Upper lobe of left lung (tissue), 6 donors: ENCODE measurements around the gene SRL. TPM values are rescaled to one million over a fixed set of nuclear protein-coding genes. Genes with fewer than 3 reads are reported as not detected.

Experiments
- ATAC-seq, 2 donors: fragments of 200-7000 bp; cut with Tn5 transposase; one replicate each; pipeline ENCODE4 v1.9.1; 2022; ENCODE audit warnings: mild to moderate bottlenecking in 2 of 2, moderate library complexity in 2 of 2; ENCODE audit not compliant: low FRiP score in 2 of 2
- DNase-seq, 2 donors: peaks; one replicate each; pipeline ENCODE4 v3.0.0-alpha.2; 2019 to 2020
- H3K27ac ChIP-seq, 4 donors: fragments of 200-600 bp; sonication (generic); one replicate each; pipeline ENCODE4 v1.5.1; 2016 to 2019
- H3K27me3 ChIP-seq, 4 donors: fragments of 200-600 bp; sonication (generic); one replicate each; pipeline ENCODE4 v1.5.1; 2017 to 2019
- H3K36me3 ChIP-seq, 4 donors: fragments of 200-600 bp; sonication (generic); one replicate each; pipeline ENCODE4 v1.5.1; 2016 to 2019
- H3K4me1 ChIP-seq, 4 donors: fragments of 200-600 bp; sonication (generic); one replicate each; pipeline ENCODE4 v1.5.1; 2018 to 2019
- H3K4me3 ChIP-seq, 4 donors: fragments of 200-600 bp; sonication (generic); one replicate each; pipeline ENCODE4 v1.5.1; 2017 to 2019; ENCODE audit warnings: mild to moderate bottlenecking in 2 of 4, moderate library complexity in 1 of 4
- H3K9me3 ChIP-seq, 4 donors: fragments of 200-600 bp; sonication (generic); one replicate each; pipeline ENCODE4 v1.5.1; 2018 to 2019
- EP300 ChIP-seq, 4 donors: sonication (generic); formaldehyde crosslinking; IDR thresholded peaks; one replicate each; pipeline ENCODE4 v1.5.1; 2017; ENCODE audit warnings: antibody characterized with exemption in 4 of 4, control low read depth in 2 of 4
- POLR2A ChIP-seq, 4 donors: fragments of 450-650 bp; IDR thresholded peaks; one replicate each; pipeline ENCODE4 v1.5.1; 2016 to 2017; ENCODE audit warnings: antibody characterized with exemption in 4 of 4, mild to moderate bottlenecking in 2 of 4
- POLR2AphosphoS5 ChIP-seq, 2 donors: sonication (generic); formaldehyde crosslinking; IDR thresholded peaks; one replicate each; pipeline ENCODE4 v1.5.1; 2017; ENCODE audit warnings: antibody characterized with exemption in 2 of 2
- WGBS, 2 donors: methylation state at CpG; one replicate each; pipeline ENCODE4 v1.1.5; 2017 to 2018; 5-methylcytosine and 5-hydroxymethylcytosine counted together
- total RNA-seq, 6 donors: library from RNA; depleted of rRNA in 4 of 6; stranded (reverse); fragments of >200 nt in 4 of 6; gene quantifications; one replicate each; pipeline versions ENCODE4 v1.1.0 to v1.2.1, GENCODE V29; 2016 to 2021
- TF ChIP-seq, protein P1 (sequence below), 6 experiments: fragments of 450-650 bp in 4 of 6; fragments of 200-600 bp in 2 of 6; sonication (generic) in 2 of 6; IDR thresholded peaks; one replicate each; pipeline ENCODE4 v1.5.1; 2016 to 2019; ENCODE audit warnings: antibody characterized with exemption in 6 of 6
- donor health status: DM: no; HTN: no; CAD: no; lungs with moderate emphysema.
- donor health status: DM: no; HTN: yes; CAD: no; lungs with severe emphysema.

Gene SRL
- total RNA-seq, 6 donors from 2014 or later = 0.30 to 1.1 (median 0.46) TPM; not detected in 3

DNA sequence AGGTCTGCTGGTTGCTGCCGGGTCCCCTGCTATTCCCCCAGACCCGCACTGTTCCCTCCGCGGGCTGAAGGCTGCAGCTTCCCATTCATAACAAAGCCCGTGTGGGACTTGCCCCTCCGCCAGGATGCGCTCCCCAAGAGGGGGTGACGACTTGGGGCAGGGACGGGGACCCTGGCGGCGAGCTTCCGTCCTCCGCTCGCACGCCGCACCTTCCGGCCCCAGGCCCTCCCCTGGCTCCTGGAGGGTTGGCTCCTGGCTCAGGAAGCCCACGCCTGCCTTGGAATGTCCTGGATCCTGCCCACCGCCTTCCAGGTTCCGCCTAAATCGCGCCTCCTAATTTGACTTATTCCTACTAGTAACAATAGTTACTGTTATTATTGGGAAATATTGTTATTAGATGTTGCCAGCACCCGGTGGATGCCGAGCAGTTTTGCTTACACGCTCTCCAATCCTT lies 32.0 kb upstream of the SRL start:
- peak; percentile 66 to 90 for DNase-seq
- TF ChIP-seq POLR2A (IDR thresholded peaks at IDR 0.05) (peak in 2 of 4 donors; percentile 43 to 60), EP300 (IDR thresholded peaks at IDR 0.05) (no peak), POLR2AphosphoS5 (IDR thresholded peaks at IDR 0.05) (peak in 1 of 2 donors; percentile 40)
- TF ChIP-seq, protein P1, sequence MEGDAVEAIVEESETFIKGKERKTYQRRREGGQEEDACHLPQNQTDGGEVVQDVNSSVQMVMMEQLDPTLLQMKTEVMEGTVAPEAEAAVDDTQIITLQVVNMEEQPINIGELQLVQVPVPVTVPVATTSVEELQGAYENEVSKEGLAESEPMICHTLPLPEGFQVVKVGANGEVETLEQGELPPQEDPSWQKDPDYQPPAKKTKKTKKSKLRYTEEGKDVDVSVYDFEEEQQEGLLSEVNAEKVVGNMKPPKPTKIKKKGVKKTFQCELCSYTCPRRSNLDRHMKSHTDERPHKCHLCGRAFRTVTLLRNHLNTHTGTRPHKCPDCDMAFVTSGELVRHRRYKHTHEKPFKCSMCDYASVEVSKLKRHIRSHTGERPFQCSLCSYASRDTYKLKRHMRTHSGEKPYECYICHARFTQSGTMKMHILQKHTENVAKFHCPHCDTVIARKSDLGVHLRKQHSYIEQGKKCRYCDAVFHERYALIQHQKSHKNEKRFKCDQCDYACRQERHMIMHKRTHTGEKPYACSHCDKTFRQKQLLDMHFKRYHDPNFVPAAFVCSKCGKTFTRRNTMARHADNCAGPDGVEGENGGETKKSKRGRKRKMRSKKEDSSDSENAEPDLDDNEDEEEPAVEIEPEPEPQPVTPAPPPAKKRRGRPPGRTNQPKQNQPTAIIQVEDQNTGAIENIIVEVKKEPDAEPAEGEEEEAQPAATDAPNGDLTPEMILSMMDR (IDR thresholded peaks at IDR 0.05) = peak; percentile 15 to 76 (median 54)

GRCh38 chr16:4272114-4272956 lies 30.5 kb upstream of the SRL start:
- peak overlapping the region; percentile 83 to 95 (median 90) for H3K27ac ChIP-seq
- 1% methylated on average over 29 to 73 of the region's 79 CpGs for WGBS, 2 donors
- TF ChIP-seq, protein P1 (IDR thresholded peaks at IDR 0.05) = no peak
- TF ChIP-seq POLR2A (IDR thresholded peaks at IDR 0.05) = no peak
- TF ChIP-seq POLR2AphosphoS5 (IDR thresholded peaks at IDR 0.05) = no peak
- no peak for TF ChIP-seq EP300 (IDR thresholded peaks at IDR 0.05)
- no peaks in the 10 kb centered on the region for H3K36me3 ChIP-seq
- ATAC-seq (peak in 1 of 2 donors; percentile 43), DNase-seq (peak; percentile 69 to 90)
- no peaks in the 10 kb centered on the region for H3K9me3 ChIP-seq
- peaks cover 12 to 36% (median 16%) of the 10 kb centered on the region in 4 donors for H3K4me1 ChIP-seq
- H3K27me3 ChIP-seq = no peaks in the 10 kb centered on the region
- H3K4me3 ChIP-seq = peak overlapping the region; percentile 77 to 100 (median 90)

More for the DNA sequence above, 32.0 kb upstream of the SRL start:
- H3K36me3 ChIP-seq = no peaks in the 10 kb centered on the region
- peaks cover 12 to 36% (median 16%) of the 10 kb centered on the region in 4 donors for H3K4me1 ChIP-seq
- H3K27me3 ChIP-seq = no peaks in the 10 kb centered on the region
- H3K27ac ChIP-seq = peak overlapping the region; percentile 90 to 95 (median 90)
- WGBS, 2 donors = 0 to 2% methylated on average over 10 to 23 of the region's 25 CpGs
- H3K9me3 ChIP-seq = no peaks in the 10 kb centered on the region
- peak; percentile 34 to 81 for ATAC-seq
- peak overlapping the region; percentile 53 to 100 (median 90) for H3K4me3 ChIP-seq

GRCh38 chr16:4271176-4272113 lies 29.6 kb upstream of the SRL start:
- Histone ChIP-seq H3K36me3 (no peaks in the 10 kb centered on the region), H3K27ac (peak overlapping the region; percentile 83 to 95 (median 90)), H3K4me3 (peak overlapping the region; percentile 77 to 100 (median 90)), H3K9me3 (no peaks in the 10 kb centered on the region), H3K4me1 (peaks cover 12 to 36% (median 16%) of the 10 kb centered on the region in 4 donors), H3K27me3 (no peaks in the 10 kb centered on the region)
- DNase-seq = peak; percentile 97 to 98
- ATAC-seq = peak; percentile 93 to 94
- TF ChIP-seq POLR2AphosphoS5 (IDR thresholded peaks at IDR 0.05) (peak in 1 of 2 donors; percentile 74), EP300 (IDR thresholded peaks at IDR 0.05) (no peak), POLR2A (IDR thresholded peaks at IDR 0.05) (peak in 2 of 4 donors; percentile 55 to 72)
- TF ChIP-seq, protein P1 (IDR thresholded peaks at IDR 0.05) = peak in 2 of 6 experiments; percentile 20 to 33
- WGBS, 2 donors = 0 to 1% methylated on average over 9 to 48 of the region's 72 CpGs

- no peak for DNase-seq
- H3K27ac ChIP-seq = peak overlapping the region in 2 of 4 donors; percentile 83 to 91
- TF ChIP-seq POLR2A (IDR thresholded peaks at IDR 0.05) (no peak), POLR2AphosphoS5 (IDR thresholded peaks at IDR 0.05) (no peak), EP300 (IDR thresholded peaks at IDR 0.05) (no peak)
- TF ChIP-seq, protein P1 (IDR thresholded peaks at IDR 0.05) = no peak
- H3K4me3 ChIP-seq = peak overlapping the region in 3 of 4 donors; percentile 84 to 100 (median 95)
- H3K9me3 ChIP-seq = no peaks in the 10 kb centered on the region
- peaks cover 12 to 36% (median 16%) of the 10 kb centered on the region in 4 donors for H3K4me1 ChIP-seq
- H3K27me3 ChIP-seq = no peaks in the 10 kb centered on the region
- no peaks in the 10 kb centered on the region for H3K36me3 ChIP-seq
- no peak for ATAC-seq
- WGBS, 2 donors = 89 to 100% methylated on average over 4 to 6 of the region's 7 CpGs
Measured at GRCh38 chr16:4270595-4270994, 28.7 kb upstream of the SRL start.
